Testis (tissue), 3 donors: ENCODE results near the gene NDE1. TPM values are rescaled to one million over a fixed set of nuclear protein-coding genes. Genes with fewer than 3 reads are reported as not detected.

Experiments used
- DNase-seq: peaks from one replicate; pipeline ENCODE4 v3.0.0-alpha.2; 2019
- H3K27ac ChIP-seq, 2 donors: fragments of 200-600 bp; sonication (generic); one replicate each; pipeline ENCODE4 v1.5.1; 2019
- H3K27me3 ChIP-seq: fragments of 200-600 bp; sonication (generic); one replicate; pipeline ENCODE4 v1.5.1; 2019
- H3K36me3 ChIP-seq: fragments of 200-600 bp; sonication (generic); one replicate; pipeline ENCODE4 v1.5.1; 2017; ENCODE audit warnings: low read depth; ENCODE audit errors: missing control alignments
- H3K4me1 ChIP-seq: fragments of 200-600 bp; sonication (generic); one replicate; pipeline ENCODE4 v1.5.1; 2019
- H3K4me3 ChIP-seq, 2 donors: fragments of 200-600 bp; sonication (generic); one replicate each; pipeline ENCODE4 v1.5.1; 2017 to 2019
- H3K9me3 ChIP-seq: fragments of 200-600 bp; sonication (generic); one replicate; pipeline ENCODE4 v1.5.1; 2017
- POLR2A ChIP-seq: fragments of 450-650 bp; IDR thresholded peaks from one replicate; pipeline ENCODE4 v1.6.1; 2017; ENCODE audit warnings: antibody characterized with exemption, mild to moderate bottlenecking, moderate library complexity
- WGBS, 2 donors: methylation state at CpG; one replicate each; pipeline ENCODE4 v1.1.5; 2018; 5-methylcytosine and 5-hydroxymethylcytosine counted together
- intact Hi-C: fragments of 100-400 bp; cut with DNase I; formaldehyde crosslinking; loops from one replicate; pipeline ENCODE4 v1.15.1; 2023; ENCODE audit warnings: low total_unique reads
- polyA plus RNA-seq: library from polyadenylated mRNA; stranded (reverse); fragments of 350-450 nt; fragmentation: Illumina TruSeq; extraction: RNeasy Lipid Tissue Mini Kit (QIAGEN cat#74804); gene quantifications from one replicate; pipeline ENCODE4 v1.2.3, GENCODE V29; 2014; ENCODE audit warnings: low read depth, low replicate concordance; ENCODE audit not compliant: insufficient read depth
- total RNA-seq, 2 donors: library from RNA; depleted of rRNA; stranded (reverse); fragments of >200 nt; gene quantifications; one replicate each; pipeline ENCODE4 v1.2.3, GENCODE V29; 2016
- TF ChIP-seq, protein P1 (sequence below), 3 experiments: fragments of 450-650 bp in 2 of 3; fragments of 200-600 bp in 1 of 3; sonication (generic) in 1 of 3; IDR thresholded peaks; one replicate each; pipeline ENCODE4 v1.5.1; 2016 to 2019; ENCODE audit warnings: antibody characterized with exemption in 3 of 3, mild to moderate bottlenecking in 2 of 3, moderate library complexity in 1 of 3

Gene NDE1
- total and polyA plus RNA-seq, 3 donors from 2014 or later: 45.2 to 84.3 (median 51.6) TPM

DNA sequence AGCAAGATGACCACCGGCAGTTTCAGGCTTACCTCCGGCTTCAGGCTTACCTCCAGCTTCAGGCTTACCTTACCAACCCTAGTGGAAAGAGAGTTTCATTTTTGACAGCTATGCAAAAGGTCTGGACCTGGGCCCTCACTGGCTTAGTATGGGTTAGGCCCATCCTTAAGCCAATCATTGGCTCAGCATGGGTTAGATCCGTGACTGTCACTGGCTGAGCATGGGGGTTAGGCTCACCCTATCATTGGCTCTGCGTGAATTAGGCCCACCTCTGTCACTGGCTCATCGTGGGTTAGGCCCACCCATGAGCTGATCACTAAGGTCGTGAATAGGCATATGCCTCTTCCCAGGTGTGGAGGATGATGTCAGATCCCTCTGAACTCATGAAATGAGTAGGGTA, 8.1 kb downstream of the NDE1 start:
- Histone ChIP-seq H3K36me3 (no peaks in the 10 kb centered on the region), H3K9me3 (no peaks in the 10 kb centered on the region), H3K27me3 (no peaks in the 10 kb centered on the region), H3K4me3 (no peak overlapping the region), H3K27ac (no peak overlapping the region), H3K4me1 (peaks cover 18% of the 10 kb centered on the region)
- TF ChIP-seq, protein P1, sequence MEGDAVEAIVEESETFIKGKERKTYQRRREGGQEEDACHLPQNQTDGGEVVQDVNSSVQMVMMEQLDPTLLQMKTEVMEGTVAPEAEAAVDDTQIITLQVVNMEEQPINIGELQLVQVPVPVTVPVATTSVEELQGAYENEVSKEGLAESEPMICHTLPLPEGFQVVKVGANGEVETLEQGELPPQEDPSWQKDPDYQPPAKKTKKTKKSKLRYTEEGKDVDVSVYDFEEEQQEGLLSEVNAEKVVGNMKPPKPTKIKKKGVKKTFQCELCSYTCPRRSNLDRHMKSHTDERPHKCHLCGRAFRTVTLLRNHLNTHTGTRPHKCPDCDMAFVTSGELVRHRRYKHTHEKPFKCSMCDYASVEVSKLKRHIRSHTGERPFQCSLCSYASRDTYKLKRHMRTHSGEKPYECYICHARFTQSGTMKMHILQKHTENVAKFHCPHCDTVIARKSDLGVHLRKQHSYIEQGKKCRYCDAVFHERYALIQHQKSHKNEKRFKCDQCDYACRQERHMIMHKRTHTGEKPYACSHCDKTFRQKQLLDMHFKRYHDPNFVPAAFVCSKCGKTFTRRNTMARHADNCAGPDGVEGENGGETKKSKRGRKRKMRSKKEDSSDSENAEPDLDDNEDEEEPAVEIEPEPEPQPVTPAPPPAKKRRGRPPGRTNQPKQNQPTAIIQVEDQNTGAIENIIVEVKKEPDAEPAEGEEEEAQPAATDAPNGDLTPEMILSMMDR (IDR thresholded peaks at IDR 0.05): no peak
- no peak for TF ChIP-seq POLR2A
- no peak for DNase-seq
- 85 to 87% methylated on average over 6 of the region's 6 CpGs for WGBS, 2 donors
- intact Hi-C loops: no loop called here

DNA sequence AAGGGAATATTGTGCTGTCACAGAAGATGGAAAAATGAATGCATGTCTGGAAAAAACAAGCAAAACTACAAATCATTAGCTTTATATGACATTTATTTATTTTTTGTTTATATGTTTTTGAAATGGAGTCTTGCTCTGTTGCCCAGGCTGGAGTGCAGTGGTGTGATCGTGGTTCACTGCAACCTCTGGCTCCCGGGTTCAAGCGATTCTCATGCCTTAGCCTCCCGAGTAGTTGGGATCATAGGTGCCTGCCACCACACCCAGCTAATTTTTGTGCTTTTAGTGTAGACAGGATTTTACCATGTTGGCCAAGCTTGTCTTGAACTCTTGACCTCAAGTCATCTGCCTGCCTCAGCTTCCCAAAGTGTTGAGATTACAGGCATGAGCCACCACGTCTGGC, 8.5 kb downstream of the NDE1 start:
- no peak overlapping the region for H3K27ac ChIP-seq
- no peak for DNase-seq
- TF ChIP-seq POLR2A: no peak
- TF ChIP-seq, protein P1 (IDR thresholded peaks at IDR 0.05): no peak
- H3K36me3 ChIP-seq: no peaks in the 10 kb centered on the region
- H3K4me3 ChIP-seq: no peak overlapping the region
- H3K27me3 ChIP-seq: no peaks in the 10 kb centered on the region
- WGBS, 2 donors: 92 to 95% methylated on average over 5 of the region's 5 CpGs
- H3K9me3 ChIP-seq: no peaks in the 10 kb centered on the region
- peaks cover 18% of the 10 kb centered on the region for H3K4me1 ChIP-seq
- intact Hi-C loops: no loop called here

DNA sequence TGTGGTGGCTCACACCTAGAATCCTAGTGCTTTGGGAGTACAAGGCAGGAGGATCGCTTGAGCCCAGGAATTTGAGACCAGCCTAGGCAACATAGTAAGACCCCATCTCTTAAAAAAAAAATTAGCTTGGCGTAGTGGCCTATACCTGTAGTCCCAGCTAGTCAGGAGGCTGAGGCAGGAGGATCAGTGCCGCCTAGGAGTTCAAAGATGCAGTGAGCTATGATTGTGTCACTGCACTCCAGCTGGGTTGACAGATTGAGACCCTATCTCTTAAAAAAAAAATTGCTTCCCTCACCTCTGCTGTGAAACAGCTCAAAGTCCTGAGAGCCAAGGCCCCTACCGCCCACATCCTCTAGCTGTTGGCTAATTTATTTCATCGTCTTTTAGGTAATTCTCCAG, 10.2 kb downstream of the NDE1 start:
- peaks cover 18% of the 10 kb centered on the region for H3K4me1 ChIP-seq
- intact Hi-C loops: no loop called here
- no peaks in the 10 kb centered on the region for H3K9me3 ChIP-seq
- TF ChIP-seq, protein P1 (IDR thresholded peaks at IDR 0.05): no peak
- TF ChIP-seq POLR2A: no peak
- no peak overlapping the region for H3K4me3 ChIP-seq
- H3K27ac ChIP-seq: peak overlapping the region; percentile 86 to 88
- DNase-seq: no peak
- no peaks in the 10 kb centered on the region for H3K36me3 ChIP-seq
- no peaks in the 10 kb centered on the region for H3K27me3 ChIP-seq
- WGBS, 2 donors: 57 to 65% methylated on average over 5 of the region's 5 CpGs

DNA sequence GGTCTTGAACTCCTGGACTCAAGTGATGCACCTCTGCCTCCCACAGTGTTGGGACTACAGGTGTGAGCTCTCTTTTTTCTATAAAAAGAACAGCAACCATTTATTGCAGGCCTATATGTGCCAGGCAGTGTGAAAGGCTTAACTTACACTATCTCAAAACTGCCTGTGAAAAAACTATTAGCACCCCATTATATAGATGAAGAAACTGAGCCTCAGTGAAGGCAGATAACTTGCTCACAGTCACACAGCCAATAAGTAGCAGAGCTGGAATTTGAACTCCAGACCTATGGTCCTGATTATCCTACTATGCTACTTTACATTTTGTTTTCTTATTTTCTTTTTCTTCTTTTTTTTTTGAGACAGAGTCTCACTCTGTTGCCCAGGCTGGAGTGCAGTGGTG, 15.1 kb downstream of the NDE1 start:
- DNase-seq: no peak
- Histone ChIP-seq H3K27me3 (no peaks in the 10 kb centered on the region), H3K36me3 (no peaks in the 10 kb centered on the region), H3K4me1 (peaks cover 11% of the 10 kb centered on the region), H3K9me3 (no peaks in the 10 kb centered on the region), H3K27ac (no peak overlapping the region), H3K4me3 (no peak overlapping the region)
- intact Hi-C loops: no loop called here
- TF ChIP-seq, protein P1 (IDR thresholded peaks at IDR 0.05): no peak
- TF ChIP-seq POLR2A: no peak

DNA sequence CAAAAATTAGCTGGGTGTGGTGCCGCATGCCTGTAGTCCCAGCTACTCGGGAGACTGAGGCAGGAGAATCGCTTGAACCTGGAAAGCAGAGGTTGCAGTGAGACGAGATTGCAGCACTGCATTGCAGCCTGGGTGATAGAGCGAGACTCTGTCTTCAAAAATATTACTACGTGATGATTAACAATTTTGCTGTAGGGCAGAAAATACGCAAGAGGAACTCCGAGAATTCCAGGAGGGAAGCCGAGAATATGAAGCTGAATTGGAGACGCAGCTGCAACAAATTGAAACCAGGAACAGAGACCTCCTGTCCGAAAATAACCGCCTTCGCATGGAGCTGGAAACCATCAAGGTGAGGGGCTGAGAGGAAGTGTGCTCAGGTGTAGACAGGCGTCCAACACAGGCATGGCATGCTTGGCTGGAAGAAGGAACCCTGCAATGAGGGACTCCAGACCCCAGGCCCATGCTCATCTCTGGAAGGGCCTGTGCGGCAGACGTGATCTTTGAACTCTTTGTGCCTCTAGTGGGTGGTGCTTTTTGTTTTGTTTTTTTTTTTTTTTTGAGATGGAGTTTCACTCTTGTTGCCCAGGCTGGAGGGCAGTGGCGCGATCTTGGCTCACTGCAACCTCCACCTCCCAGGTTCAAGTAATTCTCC, 17.2 kb downstream of the NDE1 start:
- Histone ChIP-seq H3K27me3 (no peaks in the 10 kb centered on the region), H3K9me3 (no peaks in the 10 kb centered on the region), H3K27ac (no peak overlapping the region), H3K36me3 (no peaks in the 10 kb centered on the region), H3K4me3 (no peak overlapping the region), H3K4me1 (peaks cover under 1% of the 10 kb centered on the region)
- WGBS, 2 donors: 89 to 92% methylated on average over 18 of the region's 18 CpGs
- intact Hi-C loops: no loop called here
- DNase-seq: no peak
- TF ChIP-seq POLR2A: no peak
- TF ChIP-seq, protein P1 (IDR thresholded peaks at IDR 0.05): no peak
